ENCODE measurements around the gene ARHGEF7.

Gene ARHGEF7

DNA sequence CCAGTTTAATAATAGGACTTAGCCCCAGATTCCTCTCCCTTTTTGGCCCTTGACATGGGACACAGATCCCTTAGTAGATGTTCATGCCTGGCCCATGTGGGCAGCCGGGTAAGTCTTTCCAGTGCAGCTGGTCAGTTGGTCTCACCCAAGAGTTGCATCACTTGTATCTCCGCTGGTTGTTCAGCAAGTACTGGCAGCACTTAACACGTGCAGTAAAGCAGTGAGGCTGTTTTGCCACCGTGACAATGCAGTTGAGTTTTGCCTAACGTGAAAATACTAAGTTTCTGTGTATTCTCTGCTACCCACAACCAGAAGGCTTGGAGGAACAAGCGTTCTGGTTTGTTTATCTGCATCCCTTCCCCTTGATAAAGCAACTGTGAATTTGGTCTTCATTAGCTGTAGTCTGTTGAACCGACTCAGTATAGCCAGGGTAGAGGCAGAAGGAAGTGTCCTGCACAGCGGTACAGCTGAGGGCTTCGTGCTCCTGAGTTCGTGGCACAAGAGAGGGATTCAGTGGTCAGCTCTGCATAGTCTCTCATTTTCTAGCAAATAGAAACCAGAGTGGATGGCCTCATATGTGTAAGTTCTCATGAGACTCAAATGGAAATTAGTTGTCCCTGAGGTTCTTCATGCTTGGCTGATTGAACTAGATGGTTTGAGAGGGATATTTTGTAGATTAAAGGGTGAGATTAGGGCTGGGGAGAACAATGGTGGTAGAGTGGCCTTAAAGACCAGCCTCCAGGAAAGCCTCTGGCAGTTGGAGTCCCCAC is 50.3 kb downstream of the ARHGEF7 start:
- TF ChIP-seq, protein P1, sequence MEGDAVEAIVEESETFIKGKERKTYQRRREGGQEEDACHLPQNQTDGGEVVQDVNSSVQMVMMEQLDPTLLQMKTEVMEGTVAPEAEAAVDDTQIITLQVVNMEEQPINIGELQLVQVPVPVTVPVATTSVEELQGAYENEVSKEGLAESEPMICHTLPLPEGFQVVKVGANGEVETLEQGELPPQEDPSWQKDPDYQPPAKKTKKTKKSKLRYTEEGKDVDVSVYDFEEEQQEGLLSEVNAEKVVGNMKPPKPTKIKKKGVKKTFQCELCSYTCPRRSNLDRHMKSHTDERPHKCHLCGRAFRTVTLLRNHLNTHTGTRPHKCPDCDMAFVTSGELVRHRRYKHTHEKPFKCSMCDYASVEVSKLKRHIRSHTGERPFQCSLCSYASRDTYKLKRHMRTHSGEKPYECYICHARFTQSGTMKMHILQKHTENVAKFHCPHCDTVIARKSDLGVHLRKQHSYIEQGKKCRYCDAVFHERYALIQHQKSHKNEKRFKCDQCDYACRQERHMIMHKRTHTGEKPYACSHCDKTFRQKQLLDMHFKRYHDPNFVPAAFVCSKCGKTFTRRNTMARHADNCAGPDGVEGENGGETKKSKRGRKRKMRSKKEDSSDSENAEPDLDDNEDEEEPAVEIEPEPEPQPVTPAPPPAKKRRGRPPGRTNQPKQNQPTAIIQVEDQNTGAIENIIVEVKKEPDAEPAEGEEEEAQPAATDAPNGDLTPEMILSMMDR (IDR thresholded peaks at IDR 0.05), result no peak

DNA sequence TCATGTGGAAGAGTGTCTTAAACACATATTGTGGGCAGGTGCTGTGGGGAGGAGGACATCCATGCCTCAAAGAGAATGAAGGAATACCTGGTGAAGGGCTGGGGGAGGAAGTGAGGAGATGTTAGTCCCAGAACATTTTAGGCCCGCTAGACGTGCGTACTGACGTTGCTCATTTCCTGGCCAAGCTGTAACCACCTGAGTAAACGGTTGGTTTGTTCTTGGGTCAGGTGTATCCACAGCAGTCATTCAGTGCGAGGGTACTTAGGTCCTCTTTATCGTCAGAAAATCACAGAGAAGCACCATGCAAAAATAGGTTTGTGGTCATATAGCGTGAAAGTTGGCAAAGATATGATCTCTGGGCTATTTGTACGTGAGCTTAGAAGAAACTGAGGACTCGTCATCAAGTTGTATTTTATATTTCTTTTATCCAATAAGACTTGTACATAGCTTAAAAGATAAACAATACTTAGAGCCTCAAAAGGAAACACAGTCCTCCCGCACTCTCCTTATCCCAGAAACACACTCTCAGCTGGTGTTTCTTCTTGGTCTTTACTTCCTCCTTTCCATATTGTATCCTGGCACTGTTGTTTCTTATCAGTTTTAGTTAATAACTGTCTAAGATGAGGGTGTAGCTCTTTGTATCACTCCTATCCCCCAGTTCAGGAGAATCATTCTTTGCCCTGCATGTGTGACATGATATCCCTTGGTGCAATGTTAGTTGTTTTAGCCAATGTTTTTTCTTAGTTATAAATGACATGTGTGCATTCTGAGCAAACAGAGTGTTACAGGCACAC is 52.0 kb downstream of the ARHGEF7 start:
- TF ChIP-seq, protein P1 (IDR thresholded peaks at IDR 0.05), result no peak

DNA sequence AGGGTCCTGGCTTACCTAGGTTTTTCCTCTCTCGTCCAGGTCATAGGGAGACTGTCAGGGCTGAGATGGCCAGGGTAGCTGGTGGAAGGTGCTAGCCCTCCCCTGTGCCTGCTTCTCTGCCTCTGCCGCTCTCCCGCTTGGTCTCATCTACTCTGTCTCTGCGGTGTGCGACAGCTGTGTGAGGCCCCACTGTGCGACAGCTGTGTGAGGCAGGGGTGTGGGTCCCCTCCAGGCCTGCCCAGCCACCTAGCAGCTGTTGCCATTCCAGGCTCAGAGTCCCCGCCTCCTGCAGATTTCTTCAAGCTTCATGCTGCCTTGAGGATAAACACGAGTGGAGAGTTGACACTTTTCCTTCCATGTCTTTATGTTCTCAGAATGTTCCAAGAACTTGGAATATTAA is 53.0 kb downstream of the ARHGEF7 start:
- TF ChIP-seq, protein P1 (IDR thresholded peaks at IDR 0.05), result no peak

DNA sequence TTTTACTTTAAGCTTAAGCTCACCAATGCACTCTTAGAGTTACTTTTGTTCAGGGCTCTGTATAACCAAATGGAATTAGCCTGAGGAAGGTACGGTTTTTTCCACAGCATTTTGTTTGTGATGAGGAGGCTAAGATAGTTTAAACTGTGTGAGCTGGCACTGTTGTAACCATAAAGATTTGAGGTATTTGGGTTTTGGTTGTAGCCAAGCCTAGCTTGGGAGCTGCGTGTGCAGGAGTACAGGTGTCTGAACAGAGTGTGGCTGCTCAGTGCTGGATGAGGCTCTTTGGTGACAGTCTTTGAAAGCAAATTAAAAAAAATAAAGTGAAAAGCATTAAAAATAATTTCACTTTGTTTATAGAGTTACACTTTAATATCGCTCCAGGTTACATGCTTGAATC is 56.0 kb downstream of the ARHGEF7 start:
- TF ChIP-seq, protein P1 (IDR thresholded peaks at IDR 0.05), result no peak

DNA sequence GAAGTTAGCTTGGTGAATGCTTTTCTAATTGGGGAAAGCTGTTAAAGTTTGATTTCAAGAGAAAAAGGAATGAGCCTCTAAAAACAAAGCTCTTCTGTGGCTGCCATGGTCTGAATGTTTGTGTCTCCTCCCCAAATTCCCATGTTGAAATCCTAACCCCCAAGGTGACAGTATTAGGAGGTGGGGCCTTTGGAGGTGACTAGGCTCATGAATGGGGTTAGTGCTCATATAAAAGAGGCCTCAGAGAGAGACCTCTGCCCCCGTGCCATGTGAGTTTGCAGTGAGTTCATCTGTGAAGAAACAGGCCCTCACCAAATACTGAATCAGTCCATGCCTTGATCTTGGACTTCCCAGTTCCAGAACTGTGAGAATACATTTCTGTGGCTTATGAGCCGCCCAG is 56.5 kb downstream of the ARHGEF7 start:
- TF ChIP-seq, protein P1 (IDR thresholded peaks at IDR 0.05), result no peak

DNA sequence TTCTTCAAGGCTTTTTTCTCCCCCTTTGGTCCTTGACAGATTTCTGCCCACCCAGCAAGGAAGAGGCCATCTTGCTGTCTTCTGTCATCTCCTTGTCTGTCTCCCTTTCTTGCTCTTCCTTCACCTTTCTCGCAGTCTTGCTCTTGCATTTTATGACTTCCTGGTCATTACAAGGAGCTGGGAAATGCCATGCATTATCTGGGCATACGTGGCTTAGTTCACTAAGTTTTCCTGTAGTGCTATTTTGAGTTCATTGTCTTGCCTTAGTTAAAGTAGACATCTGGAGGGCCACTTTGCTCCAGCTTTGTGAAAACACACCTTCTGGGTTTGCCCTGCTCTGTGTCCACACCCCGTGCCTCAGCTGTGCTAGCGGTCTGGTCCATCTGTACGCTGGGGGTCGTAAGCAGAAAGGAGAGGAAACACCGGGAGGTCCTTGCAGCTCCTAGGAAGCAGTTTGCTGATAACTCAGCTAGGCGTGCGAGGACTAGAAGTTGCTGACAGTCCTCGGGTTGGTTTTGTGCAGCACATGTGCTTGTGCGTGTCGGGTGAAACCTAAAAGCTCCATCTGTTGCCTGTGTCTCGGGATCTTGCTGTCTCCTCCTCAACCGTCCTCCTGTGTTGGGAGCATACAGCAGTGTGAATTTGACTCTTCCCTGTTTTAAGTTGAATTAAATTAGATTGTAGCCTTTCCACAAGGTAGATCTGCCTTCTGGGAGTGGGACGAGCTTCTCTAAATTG is 59.4 kb downstream of the ARHGEF7 start:
- TF ChIP-seq, protein P1 (IDR thresholded peaks at IDR 0.05), result no peak

DNA sequence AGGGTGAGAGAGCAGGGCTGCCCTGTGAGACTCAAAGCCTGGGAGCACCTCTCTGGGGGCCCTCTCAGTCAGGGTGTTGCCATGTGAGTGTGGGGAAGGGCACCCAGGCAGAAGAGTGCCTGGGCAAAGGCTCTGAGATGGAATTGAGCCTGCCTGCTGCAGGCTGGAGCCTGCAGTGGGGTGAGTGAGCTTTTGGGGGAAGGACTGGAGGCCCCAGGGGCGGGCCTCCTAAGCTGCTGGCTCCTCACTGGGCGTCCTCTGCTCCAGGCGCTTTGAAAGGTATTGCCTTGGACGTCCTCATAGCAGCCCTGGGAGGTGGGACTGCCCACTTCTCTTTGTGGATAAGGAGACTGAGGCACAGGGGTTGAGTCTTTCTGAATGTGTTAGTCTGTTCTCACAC is 60.3 kb downstream of the ARHGEF7 start:
- TF ChIP-seq, protein P1 (IDR thresholded peaks at IDR 0.05), result no peak
